NOMO-1 treated with dmso at 0.1 percent for 144 hours (cell line): ENCODE data around the gene FBXO44.

ENCODE experiments used
- DNase-seq: peaks from one replicate; lab custom pipeline; 2025; ENCODE audit not compliant: unreplicated experiment; lab: John Stamatoyannopoulos, UW

FBXO44 gene

GRCh38 chr1:11685210-11685752 lies 30.6 kb downstream of the FBXO44 start:
- DNase-seq = no peak

- DNase-seq = no peak
Observed at GRCh38 chr1:11688506-11688905, 33.8 kb downstream of the FBXO44 start.

GRCh38 chr1:11690397-11691301 lies 36.0 kb downstream of the FBXO44 start:
- DNase-seq = no peak

DNA sequence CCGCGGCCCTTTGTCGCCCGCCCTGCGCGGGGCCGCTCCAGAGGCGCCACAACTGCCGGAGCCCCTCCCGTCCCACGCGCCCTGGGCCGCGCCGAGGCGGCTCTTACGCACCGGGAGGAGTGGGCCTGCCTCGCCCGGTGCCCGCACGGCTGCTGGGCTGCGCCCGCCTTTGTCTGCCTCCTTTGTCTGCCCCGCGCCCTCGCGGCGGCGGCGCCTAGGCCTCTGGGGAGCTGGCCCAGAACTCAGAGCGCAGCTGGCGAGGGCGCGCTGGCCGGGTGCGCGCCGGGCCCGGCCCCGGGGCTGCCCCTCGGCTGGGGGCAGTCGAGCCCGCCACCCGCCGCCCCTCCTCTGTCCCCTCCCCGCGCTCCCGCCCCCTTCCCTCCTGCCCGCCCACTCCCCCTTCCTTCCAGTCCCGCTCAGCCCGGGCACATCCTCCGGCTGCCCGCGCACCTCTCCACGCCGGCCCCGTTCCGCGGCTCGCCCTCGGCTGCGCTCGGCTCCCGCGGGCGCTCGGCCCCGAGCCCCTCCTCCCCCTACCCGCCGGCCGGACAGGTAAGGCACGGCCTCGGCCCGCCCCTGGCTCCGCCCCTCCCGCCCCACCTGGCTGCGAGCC lies 36.7 kb downstream of the FBXO44 start, which contains the start of gene DRAXIN:
DRAXIN (plus strand) TSS at position 409 of the 613 bp plus-strand sequence. CDS start 14,549 bp downstream, outside the sequence.
- DNase-seq = no peak

DNA sequence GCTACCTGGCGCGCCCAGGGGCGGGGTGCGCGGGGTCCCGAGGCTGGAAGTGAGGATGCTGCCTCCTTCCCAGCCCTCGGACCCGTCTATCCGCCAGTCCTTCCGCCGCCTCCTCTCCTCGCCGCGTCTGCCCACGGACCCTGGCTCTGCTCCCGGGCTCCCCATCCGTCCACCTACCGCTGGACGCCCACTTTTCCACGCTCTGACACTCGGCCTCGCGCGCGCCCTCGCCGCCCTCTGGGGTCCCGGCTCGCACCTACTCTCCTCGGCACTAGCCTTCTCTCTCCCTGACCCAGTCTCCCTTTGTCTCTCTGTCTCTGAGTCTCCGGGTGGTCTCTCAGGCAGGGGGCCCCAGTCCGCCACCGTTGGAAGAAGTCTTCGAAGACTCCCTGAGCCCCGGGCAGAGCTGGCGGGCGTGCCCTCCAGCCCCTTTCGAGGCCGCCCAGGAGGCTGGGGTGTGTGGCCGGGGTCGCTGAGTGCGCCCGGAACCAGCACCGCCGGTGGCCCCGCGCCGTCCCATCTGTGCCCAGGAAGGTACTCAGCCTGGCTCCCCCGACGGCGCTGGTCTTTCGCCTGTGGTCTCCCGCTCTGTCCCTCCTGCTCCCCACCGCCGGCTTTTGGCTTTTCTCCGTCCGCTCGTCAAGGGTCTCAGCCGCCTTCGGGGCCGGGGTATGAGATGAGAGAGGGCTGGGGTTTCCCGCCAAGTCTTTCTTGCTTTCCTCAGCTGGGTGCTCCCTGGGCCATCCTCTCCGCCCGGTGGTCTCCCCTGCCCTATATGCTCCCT lies 37.4 kb downstream of the FBXO44 start:
- no peak for DNase-seq

GRCh38 chr1:11693024-11693590 lies 38.4 kb downstream of the FBXO44 start:
- peak; percentile 35 for DNase-seq

GRCh38 chr1:11693917-11694316 lies 39.2 kb downstream of the FBXO44 start:
- no peak for DNase-seq

DNA sequence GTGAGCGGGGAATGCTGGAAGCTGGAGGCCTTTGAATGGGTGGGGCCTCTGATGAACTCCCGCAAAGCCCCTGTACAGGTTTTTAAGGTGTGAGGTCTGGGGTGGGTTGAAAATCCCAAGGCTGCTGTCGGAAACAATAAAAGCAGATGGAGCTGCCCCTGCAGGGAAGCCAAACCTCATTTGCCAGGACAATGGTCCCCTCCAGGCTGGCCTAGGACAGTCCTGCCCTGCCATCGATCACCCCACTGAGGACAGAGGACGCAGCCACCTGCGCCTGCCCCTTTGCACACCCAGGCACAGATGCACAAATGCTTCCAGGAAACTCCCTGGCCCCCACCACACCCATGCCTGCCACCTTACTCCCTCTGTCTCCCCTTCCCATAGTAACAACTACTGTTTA lies 41.2 kb downstream of the FBXO44 start:
- no peak for DNase-seq

- DNase-seq = no peak
Observed at GRCh38 chr1:11697188-11697892, 42.7 kb downstream of the FBXO44 start.

GRCh38 chr1:11697893-11698210 lies 43.2 kb downstream of the FBXO44 start:
- DNase-seq = no peak

DNA sequence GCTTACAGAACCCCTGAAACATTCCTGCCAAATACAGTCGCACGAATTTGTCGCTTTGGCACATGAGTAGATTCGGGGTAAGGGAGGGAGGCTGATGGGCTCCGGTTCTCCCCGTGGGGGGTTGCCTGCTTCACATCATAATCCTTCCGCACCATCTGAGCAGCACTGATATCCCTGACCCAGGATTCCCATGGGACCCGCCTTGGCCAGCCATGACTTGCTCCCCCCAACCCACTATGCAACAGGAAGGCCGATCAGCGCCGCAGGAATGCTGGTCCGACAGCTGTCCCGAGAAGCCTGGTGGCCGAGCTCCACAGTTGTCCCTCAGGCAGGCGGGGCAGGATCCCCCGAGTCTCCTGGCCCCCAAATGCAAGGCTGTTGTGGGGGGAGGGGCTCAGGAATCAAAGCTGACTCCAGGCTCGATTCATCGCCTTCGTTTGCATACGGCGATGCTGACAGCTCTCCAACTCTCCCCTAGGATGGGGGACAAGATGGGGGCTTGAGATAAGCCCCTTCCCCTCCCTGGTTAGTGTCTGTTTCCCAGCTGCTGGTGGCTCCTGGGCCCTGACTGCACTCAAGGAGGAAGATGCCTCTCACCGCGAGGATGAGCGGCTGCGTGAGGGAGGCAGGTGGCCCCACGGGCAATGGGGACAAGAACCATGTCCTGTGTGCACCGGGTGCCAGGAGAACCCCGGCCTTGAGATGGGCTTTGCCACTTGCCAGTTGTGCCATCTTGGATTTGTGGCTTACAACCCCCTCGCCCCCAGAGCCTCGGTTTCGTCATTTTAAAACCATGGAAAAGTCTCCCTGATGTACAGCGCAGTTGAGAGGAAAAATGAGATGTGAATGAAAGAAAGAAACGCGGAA lies 46.2 kb downstream of the FBXO44 start:
- DNase-seq = no peak

GRCh38 chr1:11701551-11701961 lies 46.9 kb downstream of the FBXO44 start:
- no peak for DNase-seq

DNA sequence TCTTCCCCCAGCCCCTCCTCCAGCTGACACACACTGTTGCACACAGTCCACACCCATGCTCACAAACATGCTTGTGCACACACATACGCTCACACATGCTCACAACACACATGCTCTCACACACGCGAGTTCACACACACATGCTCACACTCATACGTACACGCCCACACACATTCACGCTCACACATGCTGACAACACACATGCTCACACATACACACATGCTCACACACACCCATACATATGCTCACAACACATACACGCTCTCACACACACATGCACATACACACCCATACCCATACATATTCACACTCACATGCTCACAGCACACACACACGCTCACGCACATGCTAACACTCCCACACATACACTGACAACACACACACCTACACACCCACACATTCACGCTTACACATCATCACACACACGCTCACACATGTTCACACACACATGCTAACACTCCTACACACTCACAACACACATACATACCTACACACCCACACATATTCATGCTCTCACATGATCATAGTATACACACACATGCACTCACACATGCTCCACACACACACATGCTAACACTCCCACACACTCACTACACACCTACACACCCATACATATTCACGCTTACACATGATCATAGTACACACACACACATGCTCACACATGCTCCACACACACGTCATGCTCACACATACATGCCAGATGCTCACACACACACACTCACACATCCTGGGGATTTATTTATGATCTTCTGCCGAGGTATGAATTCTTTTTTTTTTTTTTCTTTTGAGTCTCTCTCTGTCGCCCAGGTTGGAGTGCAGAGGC lies 47.5 kb downstream of the FBXO44 start:
- DNase-seq = no peak

GRCh38 chr1:11703357-11704193 lies 48.9 kb downstream of the FBXO44 start:
- DNase-seq = no peak

DNA sequence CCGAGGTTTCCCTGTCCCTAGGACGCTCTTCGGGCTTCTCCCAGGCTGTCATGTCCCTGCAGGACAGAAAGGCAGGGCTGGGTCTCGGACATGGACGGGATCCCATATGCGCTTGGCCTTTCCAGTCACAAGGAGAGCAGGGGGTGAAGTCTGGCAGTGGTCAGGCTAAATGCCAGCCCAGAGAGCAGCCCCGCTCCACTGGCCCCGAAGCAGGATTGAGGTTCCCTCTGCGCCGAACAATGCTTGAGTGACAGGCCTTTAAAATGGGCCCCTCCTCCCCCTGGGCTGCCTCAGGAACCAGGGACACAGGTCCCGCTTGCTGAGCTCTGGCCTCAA lies 49.5 kb downstream of the FBXO44 start:
- DNase-seq = no peak

- DNase-seq = no peak
Observed at GRCh38 chr1:11704691-11705475, 50.2 kb downstream of the FBXO44 start.

DNA sequence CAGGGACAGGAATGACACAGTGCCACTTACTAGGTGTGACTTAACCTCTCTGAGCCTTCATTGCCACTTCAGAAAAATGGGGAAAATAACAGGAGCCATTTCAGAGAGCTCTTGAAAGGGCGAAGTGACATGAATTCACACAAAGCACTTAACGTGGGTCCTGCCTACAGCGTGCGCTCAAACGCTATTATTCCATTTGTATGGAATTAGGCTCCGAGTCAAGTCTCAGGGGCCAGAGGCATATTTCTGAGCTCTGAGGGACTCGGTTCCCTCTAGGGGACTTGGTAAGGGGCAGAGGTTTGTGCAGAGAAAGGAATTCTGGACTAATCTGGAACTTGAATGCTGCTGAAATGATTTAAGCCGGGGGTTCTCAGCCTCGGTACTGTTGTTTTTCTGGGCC lies 50.9 kb downstream of the FBXO44 start:
- no peak for DNase-seq
